RWPE1 (cell line): ENCODE measurements around the gene MCCC1.

Experiments used
- CTCF ChIA-PET: fragments of 350-600 bp; sonication (Branson Sonifier 250); formaldehyde crosslinking; extraction: SDS; loops from one replicate; lab custom pipeline; 2021; lab: Yijun Ruan, JAX
- POLR2A ChIA-PET: fragments of 400-600 bp; formaldehyde crosslinking; extraction: SDS; loops from one replicate; lab custom pipeline; 2020; ENCODE audit warnings: antibody characterized with exemption; ENCODE audit not compliant: low non-redundant PET; lab: Yijun Ruan, JAX
- DNase-seq: peaks from one replicate; pipeline ENCODE4 v3.0.0; 2012; ENCODE audit warnings: low spot score
- H3K27ac ChIP-seq: fragments of 450-650 bp; 2 replicates; pipeline ENCODE4 v1.5.1; 2017
- CTCF ChIP-seq: fragments of 450-650 bp; conservative IDR thresholded peaks from 2 replicates; pipeline ENCODE4 v1.5.1; 2017; ENCODE audit warnings: low read depth, mild to moderate bottlenecking

Gene MCCC1

GRCh38 chr3:183099026-183099837 is at the start of gene MCCC1:
Gene MCCC1 (minus strand): TSS chr3:183099496. CDS start chr3:183099440, 56 bp downstream.
- no peak for TF ChIP-seq CTCF
- POLR2A ChIA-PET: no interaction called here
- DNase-seq: peak; percentile 99
- peak within 1 kb of the TSS; percentile 77 for H3K27ac ChIP-seq
- CTCF ChIA-PET: interaction anchor here (1.1 kb wide), 1 partner anchor 14 kb away, joined by 5 read pairs; no protein-coding TSS in a partner anchor

- ChIA-PET CTCF (interaction anchor here (0.6 kb wide), 2 partner anchors 16 to 74 kb away, joined by 3 read pairs; no protein-coding TSS in a partner anchor), POLR2A (no interaction called here)
- H3K27ac ChIP-seq: no peak overlapping the region
- DNase-seq: no peak
- TF ChIP-seq CTCF: no peak
Observed at GRCh38 chr3:183148056-183148455, 48.8 kb upstream of the MCCC1 start.

- ChIA-PET POLR2A (no interaction called here), CTCF (interaction anchor here (0.5 to 0.6 kb wide), 2 partner anchors 242 to 383 kb away, joined by 3 to 4 read pairs; no protein-coding TSS in a partner anchor)
- no peak overlapping the region for H3K27ac ChIP-seq
- TF ChIP-seq CTCF: no peak
- no peak for DNase-seq
Observed at GRCh38 chr3:183144363-183144762, 45.1 kb upstream of the MCCC1 start.

- no peak for DNase-seq
- no peak for TF ChIP-seq CTCF
- POLR2A ChIA-PET: interaction anchor here (0.7 kb wide), 1 partner anchor 19 kb away, joined by 3 read pairs; no protein-coding TSS in a partner anchor
- CTCF ChIA-PET: no interaction called here
- no peak overlapping the region for H3K27ac ChIP-seq
Observed at GRCh38 chr3:183142199-183142598, 42.9 kb upstream of the MCCC1 start.

- no peak for DNase-seq
- TF ChIP-seq CTCF: no peak
- no peak overlapping the region for H3K27ac ChIP-seq
- POLR2A ChIA-PET: no interaction called here
- CTCF ChIA-PET: interaction anchor here (1.0 kb wide), 1 partner anchor 44 kb away, joined by 3 read pairs; no protein-coding TSS in a partner anchor
Observed at GRCh38 chr3:183134844-183135243, 35.5 kb upstream of the MCCC1 start.

GRCh38 chr3:183132409-183132808 is 33.1 kb upstream of the MCCC1 start:
- no peak for DNase-seq
- H3K27ac ChIP-seq: no peak overlapping the region
- POLR2A ChIA-PET: no interaction called here
- no peak for TF ChIP-seq CTCF
- CTCF ChIA-PET: interaction anchor here (0.6 kb wide), 1 partner anchor 15 kb away, joined by 3 read pairs; no protein-coding TSS in a partner anchor
